ENCODE data around the gene HOMER3.
"Not testable (repeated sequence)": the region's sequence is repeated elsewhere in the genome, so short reads cannot be mapped to it uniquely, and the experiment has no call there.

The HOMER3 gene

DNA sequence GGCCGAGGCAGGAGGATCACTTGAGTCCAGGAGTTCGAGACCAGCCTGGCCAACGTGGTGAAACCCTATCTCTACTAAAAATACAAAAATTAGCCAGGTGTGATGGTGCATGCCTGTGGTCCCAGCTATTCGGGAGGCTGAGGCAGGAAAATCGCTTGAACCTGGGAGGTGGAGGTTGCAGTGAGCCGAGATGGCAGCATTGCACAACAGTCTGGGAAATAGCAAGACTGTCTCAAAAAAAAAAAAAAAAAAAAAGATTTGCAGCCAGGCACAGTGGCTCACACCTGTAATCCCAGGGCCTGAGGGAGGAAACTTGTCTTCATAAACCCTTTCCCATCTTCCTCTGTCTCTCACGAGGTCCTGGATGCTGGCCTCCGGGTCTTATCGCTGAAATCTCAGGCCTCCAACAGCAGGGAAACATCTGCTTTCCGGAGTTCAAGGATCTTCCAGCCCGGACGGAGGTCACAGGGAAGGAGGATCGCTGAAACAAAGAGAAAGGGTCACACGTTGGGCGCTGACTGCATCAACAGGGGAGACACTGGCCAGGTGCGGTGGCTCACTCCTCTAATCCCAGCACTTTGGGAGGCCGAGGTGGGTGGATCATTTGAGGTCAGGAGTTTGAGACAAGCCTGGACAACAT is 11.5 kb upstream of the HOMER3 start:
- DNase-seq, result not testable (repeated sequence)

DNA sequence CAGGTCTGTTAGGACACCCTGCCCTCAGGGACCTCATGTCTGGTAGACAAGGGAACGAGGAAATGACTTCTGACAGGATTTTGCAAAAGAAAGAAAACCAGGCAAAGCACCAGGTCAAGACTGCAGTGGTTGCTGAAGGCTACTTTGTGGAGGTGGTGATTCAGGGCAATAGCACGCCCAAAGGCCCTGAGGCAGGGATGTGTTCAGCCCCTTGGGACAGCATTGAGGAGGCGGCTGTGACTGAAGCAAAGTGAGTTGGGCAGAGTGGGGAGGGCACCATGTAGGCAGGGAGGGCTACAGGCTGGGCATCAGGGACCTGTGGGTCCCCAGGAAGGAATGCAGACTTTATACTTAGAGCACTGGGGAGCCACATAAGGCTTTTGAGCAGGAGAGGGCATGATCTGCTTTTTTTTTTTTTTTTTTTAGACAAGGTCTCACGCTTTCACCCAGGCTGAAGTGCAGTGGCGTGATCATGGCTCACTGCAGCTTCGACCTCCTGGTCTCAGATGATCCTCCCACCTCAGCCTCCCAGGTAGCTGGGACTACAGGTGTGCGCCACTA is 10.8 kb upstream of the HOMER3 start:
- DNase-seq, result no peak

GRCh38 chr19:18949858-18950257 is 8.8 kb upstream of the HOMER3 start:
- no peak for DNase-seq

DNA sequence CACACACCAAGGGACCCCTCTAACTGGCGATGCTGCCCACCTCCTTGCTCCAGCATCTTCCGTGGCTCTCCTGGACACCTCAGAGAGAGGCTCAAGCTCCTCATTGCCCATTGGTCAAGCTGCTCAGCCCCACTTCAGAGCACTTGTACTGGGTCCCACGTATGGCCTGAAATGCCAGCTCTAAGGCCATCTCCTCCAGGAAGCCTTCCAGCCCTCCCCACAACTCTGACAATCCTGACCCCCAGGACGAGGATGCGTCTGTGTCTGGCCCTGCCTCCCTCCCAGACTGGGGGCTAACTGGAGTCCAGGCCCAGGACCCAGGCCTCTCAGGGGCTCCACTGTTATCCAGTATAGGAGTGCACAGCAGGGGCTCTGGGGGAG is 7.9 kb upstream of the HOMER3 start:
- DNase-seq, result no peak

GRCh38 chr19:18948075-18948975 is 7.3 kb upstream of the HOMER3 start:
- DNase-seq, result no peak

DNA sequence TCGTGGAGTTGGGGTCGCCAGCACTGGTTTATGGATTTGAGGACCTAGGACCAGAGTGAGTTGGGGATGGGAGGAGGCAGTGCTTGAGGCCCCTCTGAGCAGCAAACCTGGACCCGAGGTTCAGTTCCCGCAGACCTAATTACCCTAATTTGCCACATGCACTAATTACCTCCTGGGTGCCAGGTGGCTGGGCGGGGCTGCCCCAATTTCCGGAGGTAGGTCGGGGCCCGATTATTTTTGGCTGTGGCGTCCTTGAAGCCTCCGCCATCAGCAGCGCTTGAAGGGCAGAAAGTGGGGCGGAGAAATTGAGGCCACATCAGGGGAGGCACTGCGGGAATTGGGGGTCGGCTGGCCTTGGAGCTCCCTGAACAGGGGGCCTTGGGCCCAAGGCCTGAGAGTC is 5.9 kb upstream of the HOMER3 start:
- no peak for DNase-seq

GRCh38 chr19:18946335-18946734 is 5.3 kb upstream of the HOMER3 start:
- DNase-seq, result no peak

- no peak for DNase-seq
These were observed 4.3 kb upstream of the HOMER3 start for GRCh38 chr19:18945297-18945696.

DNA sequence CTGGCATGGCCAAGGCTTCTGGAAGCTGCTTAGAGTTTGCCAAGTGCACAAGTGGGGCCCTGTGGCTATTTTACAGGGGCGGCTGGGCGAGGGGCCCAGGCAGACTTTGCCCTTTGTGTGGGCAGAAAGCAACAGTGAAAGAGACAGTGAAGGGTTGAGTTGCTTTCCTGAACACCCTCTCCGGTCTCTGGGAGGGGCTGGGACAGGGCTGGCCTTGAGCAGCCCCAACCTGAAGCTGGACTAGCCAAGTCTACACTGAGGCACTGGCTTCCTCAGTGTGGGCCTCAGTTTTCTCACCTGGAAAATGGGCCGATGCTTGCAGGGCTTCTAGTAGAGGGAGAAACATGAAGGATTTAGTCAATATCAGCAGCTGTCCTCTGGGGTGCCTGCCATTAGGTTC is 2.4 kb upstream of the HOMER3 start:
- DNase-seq, result no peak

GRCh38 chr19:18942692-18943091 is 1.7 kb upstream of the HOMER3 start:
- no peak for DNase-seq

DNA sequence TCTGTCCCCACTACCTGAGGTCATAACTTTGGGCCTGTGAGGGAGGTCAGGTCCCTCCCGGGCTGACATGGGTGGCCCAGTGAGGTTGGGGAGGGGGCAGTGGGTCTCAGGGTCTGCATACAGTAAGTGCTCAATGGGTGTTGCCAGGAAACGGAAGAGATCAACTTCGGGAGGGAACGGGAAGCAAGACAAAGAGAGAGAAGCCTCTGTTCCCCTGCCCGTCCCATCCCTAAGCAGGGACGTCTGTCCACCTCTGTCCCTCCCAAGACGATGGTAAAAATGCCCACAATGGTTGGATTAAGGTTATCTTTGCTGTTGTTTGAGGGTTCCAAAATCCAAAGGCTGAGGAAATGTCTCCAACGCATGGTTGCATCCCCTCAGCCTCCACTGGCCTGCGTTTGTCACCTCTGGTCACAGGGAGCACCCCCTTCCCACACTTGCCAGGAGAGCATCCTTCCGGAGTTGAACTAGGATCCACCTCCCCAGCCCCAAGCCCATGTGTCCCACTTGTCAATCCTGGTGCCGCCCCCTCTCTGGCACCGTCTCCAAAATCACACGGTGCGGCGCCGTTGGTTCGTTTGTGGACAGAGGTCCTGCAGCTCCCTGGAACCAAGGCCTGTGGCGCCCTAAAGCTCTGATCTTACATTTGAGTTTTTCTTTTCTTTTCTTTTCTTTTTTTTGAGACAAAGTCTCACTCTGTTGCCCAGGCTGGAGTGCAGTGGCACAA is 774 bp upstream of the HOMER3 start:
- no peak for DNase-seq

DNA sequence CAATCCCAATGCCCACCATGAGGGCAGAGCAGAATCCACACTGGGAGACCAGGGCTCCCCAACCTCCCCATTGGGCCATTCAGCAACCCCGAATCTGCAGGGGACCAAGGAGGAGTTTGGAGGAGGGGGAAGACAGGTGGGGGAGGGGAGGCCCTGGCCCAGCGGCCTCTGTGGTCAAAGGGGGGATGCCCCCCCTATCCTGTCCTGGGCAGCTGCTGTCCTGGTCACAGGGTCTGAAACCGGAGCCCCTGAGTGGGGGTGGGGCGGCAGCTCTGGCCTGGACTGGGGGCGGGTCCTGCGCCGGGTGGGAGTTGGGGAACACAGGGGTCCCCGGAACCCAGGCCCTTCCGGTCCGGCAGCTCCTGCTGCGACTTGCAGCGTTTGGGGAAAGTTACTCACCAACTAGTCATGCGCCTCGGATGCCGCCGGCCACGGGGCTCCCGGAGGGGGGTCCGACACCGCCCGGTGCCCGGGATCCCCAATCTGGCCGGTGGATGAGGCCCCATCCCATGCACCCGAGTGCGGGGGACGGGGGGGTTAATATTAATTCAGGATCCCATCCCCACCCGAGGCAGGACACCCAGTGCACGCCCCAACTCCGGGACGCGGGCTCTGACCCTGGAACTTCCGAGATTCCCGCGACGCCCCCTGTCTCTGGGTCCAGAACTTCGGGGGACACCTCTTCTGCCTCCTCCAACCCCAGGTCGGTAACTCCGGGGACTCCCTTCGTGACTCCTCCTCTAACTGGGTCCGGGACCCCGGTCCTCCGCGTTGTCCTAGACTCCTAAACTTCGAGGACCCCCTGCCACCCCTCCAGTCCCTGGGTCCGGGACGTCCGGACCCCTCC is 872 bp downstream of the HOMER3 start:
- DNase-seq, result no peak

GRCh38 chr19:18939163-18939562 is 1.9 kb downstream of the HOMER3 start:
- no peak for DNase-seq

DNA sequence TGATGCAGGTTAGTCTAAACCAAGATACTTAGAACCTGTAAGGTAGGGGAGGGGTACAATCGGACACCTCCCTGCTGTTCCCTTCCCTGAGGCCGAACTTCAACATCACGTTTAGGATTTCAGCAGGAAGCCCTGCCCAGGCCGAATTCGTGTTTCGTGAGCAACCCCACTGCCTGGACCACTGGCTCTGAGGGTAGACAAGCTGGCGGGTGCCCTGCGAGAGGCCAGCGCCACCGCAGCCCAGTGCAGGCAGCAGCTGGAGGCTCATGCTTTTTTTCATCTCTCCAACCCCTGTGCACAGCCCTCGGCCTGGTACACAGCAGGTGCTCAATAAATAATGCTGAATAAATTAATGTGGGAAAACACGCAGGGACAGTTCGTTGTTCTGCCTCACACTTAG is 7.7 kb downstream of the HOMER3 start:
- DNase-seq, result no peak

DNA sequence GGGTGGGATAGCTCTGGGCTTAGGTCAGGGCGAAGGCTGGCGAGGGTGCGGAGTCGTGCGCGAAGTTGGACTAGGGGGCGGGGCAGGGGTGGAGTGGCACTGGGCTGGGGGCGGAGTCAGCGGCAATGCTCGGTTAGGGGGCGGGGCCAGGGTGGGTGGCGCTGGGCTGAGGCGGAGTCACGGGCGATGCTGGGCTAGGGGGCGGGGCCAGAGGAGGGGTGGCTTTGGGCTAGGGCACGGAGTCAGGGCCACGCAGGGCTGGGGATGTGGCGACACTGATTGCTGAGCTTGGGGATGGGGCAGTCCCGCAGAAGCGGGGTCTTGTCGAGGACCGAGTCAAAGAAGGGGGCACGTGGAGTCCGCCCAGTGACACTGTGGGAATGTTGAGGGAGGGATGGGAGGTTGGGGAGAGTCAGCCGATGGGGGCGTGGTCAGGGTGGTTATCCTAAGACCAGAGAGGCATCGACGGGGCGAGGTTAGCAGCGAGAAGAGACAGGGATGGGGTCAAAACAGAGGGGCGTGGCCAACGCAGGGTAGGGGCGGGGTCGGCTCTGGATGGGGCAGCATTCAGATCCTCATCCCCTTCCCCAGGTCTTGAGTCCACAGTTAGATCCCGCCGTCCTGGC is 8.7 kb downstream of the HOMER3 start:
- DNase-seq, result peak; percentile 54

GRCh38 chr19:18931316-18932162 is 9.5 kb downstream of the HOMER3 start:
- DNase-seq, result no peak

DNA sequence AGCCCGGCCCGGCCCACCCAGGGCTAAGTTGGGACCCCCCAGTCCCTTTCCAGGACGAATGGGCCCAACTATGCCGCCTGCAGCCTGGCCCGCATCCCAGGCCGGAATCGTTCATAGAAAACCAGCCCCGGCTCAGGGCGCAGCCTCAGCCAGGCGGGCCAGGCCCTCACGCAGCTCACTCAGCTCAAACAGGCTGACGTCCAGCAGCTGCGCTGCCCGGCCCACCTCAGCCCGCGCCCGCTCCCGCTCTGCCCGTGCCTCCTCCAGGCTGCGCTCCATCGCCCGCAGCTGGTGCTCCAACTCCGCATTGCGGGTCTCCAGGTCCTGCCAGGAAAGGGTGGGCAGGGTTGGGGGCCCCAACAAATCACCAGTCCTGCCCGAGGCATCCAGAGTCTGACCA is 11.7 kb downstream of the HOMER3 start:
- DNase-seq, result no peak

- no peak for DNase-seq
These were observed 12.8 kb downstream of the HOMER3 start for GRCh38 chr19:18928018-18928805.

- DNase-seq, result no peak
These were observed 16.3 kb downstream of the HOMER3 start for GRCh38 chr19:18924684-18925213.
